GM12872 (cell line): ENCODE measurements around the gene MILR1.

Source experiments
- TF ChIP-seq, protein P1 (sequence below): IDR thresholded peaks from 3 replicates; pipeline ENCODE4 v1.5.1; 2011; ENCODE audit warnings: low read depth, mild to moderate bottlenecking, low read length, moderate library complexity; ENCODE audit not compliant: insufficient read depth

The MILR1 gene

GRCh38 chr17:64508683-64509082 lies 59.8 kb downstream of the MILR1 start:
- TF ChIP-seq, protein P1, sequence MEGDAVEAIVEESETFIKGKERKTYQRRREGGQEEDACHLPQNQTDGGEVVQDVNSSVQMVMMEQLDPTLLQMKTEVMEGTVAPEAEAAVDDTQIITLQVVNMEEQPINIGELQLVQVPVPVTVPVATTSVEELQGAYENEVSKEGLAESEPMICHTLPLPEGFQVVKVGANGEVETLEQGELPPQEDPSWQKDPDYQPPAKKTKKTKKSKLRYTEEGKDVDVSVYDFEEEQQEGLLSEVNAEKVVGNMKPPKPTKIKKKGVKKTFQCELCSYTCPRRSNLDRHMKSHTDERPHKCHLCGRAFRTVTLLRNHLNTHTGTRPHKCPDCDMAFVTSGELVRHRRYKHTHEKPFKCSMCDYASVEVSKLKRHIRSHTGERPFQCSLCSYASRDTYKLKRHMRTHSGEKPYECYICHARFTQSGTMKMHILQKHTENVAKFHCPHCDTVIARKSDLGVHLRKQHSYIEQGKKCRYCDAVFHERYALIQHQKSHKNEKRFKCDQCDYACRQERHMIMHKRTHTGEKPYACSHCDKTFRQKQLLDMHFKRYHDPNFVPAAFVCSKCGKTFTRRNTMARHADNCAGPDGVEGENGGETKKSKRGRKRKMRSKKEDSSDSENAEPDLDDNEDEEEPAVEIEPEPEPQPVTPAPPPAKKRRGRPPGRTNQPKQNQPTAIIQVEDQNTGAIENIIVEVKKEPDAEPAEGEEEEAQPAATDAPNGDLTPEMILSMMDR = no peak

GRCh38 chr17:64509179-64509578 lies 60.3 kb downstream of the MILR1 start:
- TF ChIP-seq, protein P1 = no peak

- TF ChIP-seq, protein P1 = no peak
Measured at GRCh38 chr17:64515419-64515818, 66.5 kb downstream of the MILR1 start.

GRCh38 chr17:64515829-64516228 lies 66.9 kb downstream of the MILR1 start:
- TF ChIP-seq, protein P1 = no peak
